ENCODE measurements around the gene GAD2.

DNA sequence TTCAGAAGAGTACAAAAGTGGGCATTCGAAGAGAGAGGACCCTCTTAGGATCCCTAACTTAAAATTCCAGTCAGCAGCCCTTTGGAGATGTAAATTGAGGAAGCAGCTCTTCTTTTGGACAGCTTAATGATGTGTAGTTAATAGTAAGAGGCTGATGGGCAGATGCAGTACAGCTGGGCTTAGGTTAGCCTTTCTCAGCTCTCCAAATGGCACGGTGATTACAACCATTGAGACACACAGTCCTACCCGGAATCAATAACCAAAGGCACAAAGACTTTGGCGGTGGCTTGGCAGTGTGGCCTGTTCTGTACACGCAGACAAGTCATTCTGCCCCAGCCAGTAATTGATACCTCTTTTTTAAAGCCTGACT is 26.8 kb downstream of the GAD2 start:
- TF ChIP-seq TAF1 (IDR thresholded peaks at IDR 0.05; ENCODE audit: borderline replicate concordance, low read depth, low read length) (no peak), FOXM1 (IDR thresholded peaks at IDR 0.05; ENCODE audit: low read depth) (no peak), GABPA (IDR thresholded peaks at IDR 0.05; ENCODE audit: low read depth) (no peak), POLR2AphosphoS5 (IDR thresholded peaks at IDR 0.05; ENCODE audit: low read depth, low read length) (no peak), EZH2phosphoT487 (IDR thresholded peaks at IDR 0.05; ENCODE audit: borderline replicate concordance, low read depth) (no peak), SMC3 (IDR thresholded peaks at IDR 0.05; ENCODE audit: low read depth, low read length) (no peak)
- TF ChIP-seq, protein P1, sequence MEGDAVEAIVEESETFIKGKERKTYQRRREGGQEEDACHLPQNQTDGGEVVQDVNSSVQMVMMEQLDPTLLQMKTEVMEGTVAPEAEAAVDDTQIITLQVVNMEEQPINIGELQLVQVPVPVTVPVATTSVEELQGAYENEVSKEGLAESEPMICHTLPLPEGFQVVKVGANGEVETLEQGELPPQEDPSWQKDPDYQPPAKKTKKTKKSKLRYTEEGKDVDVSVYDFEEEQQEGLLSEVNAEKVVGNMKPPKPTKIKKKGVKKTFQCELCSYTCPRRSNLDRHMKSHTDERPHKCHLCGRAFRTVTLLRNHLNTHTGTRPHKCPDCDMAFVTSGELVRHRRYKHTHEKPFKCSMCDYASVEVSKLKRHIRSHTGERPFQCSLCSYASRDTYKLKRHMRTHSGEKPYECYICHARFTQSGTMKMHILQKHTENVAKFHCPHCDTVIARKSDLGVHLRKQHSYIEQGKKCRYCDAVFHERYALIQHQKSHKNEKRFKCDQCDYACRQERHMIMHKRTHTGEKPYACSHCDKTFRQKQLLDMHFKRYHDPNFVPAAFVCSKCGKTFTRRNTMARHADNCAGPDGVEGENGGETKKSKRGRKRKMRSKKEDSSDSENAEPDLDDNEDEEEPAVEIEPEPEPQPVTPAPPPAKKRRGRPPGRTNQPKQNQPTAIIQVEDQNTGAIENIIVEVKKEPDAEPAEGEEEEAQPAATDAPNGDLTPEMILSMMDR (IDR thresholded peaks at IDR 0.05): no peak
- TF ChIP-seq, protein P2, sequence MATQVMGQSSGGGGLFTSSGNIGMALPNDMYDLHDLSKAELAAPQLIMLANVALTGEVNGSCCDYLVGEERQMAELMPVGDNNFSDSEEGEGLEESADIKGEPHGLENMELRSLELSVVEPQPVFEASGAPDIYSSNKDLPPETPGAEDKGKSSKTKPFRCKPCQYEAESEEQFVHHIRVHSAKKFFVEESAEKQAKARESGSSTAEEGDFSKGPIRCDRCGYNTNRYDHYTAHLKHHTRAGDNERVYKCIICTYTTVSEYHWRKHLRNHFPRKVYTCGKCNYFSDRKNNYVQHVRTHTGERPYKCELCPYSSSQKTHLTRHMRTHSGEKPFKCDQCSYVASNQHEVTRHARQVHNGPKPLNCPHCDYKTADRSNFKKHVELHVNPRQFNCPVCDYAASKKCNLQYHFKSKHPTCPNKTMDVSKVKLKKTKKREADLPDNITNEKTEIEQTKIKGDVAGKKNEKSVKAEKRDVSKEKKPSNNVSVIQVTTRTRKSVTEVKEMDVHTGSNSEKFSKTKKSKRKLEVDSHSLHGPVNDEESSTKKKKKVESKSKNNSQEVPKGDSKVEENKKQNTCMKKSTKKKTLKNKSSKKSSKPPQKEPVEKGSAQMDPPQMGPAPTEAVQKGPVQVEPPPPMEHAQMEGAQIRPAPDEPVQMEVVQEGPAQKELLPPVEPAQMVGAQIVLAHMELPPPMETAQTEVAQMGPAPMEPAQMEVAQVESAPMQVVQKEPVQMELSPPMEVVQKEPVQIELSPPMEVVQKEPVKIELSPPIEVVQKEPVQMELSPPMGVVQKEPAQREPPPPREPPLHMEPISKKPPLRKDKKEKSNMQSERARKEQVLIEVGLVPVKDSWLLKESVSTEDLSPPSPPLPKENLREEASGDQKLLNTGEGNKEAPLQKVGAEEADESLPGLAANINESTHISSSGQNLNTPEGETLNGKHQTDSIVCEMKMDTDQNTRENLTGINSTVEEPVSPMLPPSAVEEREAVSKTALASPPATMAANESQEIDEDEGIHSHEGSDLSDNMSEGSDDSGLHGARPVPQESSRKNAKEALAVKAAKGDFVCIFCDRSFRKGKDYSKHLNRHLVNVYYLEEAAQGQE (IDR thresholded peaks at IDR 0.05; ENCODE audit: low read depth, low read length): no peak
